HepG2 (cell line): Measurements from ENCODE around the gene FUBP3.

Experiments
- ADNP ChIP-seq: sonication (generic); formaldehyde crosslinking; IDR thresholded peaks from 2 replicates; pipeline ENCODE4 v1.4.0; 2020; ENCODE audit warnings: missing genetic modification reagents
- ASH2L ChIP-seq: fragments of 300-600, 200-600 bp; sonication (generic); IDR thresholded peaks from 2 replicates; pipeline ENCODE4 v1.7.0; 2017; ENCODE audit warnings: low read depth, mild to moderate bottlenecking, moderate library complexity, mixed read lengths, low read length; ENCODE audit not compliant: insufficient read length
- SALL2 ChIP-seq: sonication (generic); formaldehyde crosslinking; IDR thresholded peaks from 2 replicates; pipeline ENCODE4 v1.8.1; 2023; ENCODE audit warnings: mild to moderate bottlenecking, missing genetic modification reagents, inconsistent platforms
- ZFP62 ChIP-seq: sonication (generic); formaldehyde crosslinking; IDR thresholded peaks from 2 replicates; pipeline ENCODE4 v1.4.0; 2020; ENCODE audit warnings: missing genetic modification reagents
- ZNF230 ChIP-seq: sonication (generic); formaldehyde crosslinking; IDR thresholded peaks from 2 replicates; pipeline ENCODE4 v1.4.0; 2020; ENCODE audit warnings: mild to moderate bottlenecking, missing genetic modification reagents

- TF ChIP-seq ZNF230 (CRISPR knock-in tag) (no peak), ADNP (CRISPR knock-in tag) (no peak), ASH2L (no peak), ZFP62 (CRISPR knock-in tag) (no peak), SALL2 (CRISPR knock-in tag) (no peak)
Observed at GRCh38 chr9:130607640-130608420, 28.5 kb downstream of the FUBP3 start.
